ENCODE measurements around the gene MSRB2.

Gene MSRB2

DNA sequence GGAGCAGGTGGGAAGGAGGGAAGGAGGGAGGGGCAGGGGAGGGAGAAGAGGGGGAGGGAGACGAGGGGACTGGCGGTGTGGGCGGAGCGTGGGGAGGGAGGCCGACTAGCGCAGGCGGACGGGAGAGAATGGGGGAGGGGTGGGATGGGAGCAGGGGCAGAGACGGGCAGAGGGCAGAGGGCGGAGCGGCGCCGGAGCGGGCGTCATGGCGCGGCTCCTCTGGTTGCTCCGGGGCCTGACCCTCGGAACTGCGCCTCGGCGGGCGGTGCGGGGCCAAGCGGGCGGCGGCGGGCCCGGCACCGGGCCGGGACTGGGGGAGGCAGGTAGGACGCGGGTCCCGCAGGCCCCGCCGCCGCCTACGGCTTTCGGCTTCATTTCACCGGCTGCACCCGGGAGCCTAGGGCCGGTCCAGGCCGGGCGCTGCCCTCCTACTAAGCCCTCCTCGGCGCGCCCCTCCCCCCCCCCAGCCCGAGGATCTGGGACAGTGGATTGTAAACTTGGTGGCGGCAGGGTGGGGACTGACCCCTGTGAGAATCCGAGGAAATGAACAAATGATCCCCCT lies at the start of gene MSRB2:
TSS of gene MSRB2 (plus strand) at position 176 of the 562 bp plus-strand sequence. CDS start at position 206, 30 bp downstream.
- DNase-seq (ENCODE audit: low read depth), result peak; percentile 77
- H3K4me3 ChIP-seq (ENCODE audit: low read depth, low read length), result peak within 1 kb of the TSS; percentile 78
- TF ChIP-seq, protein P1, sequence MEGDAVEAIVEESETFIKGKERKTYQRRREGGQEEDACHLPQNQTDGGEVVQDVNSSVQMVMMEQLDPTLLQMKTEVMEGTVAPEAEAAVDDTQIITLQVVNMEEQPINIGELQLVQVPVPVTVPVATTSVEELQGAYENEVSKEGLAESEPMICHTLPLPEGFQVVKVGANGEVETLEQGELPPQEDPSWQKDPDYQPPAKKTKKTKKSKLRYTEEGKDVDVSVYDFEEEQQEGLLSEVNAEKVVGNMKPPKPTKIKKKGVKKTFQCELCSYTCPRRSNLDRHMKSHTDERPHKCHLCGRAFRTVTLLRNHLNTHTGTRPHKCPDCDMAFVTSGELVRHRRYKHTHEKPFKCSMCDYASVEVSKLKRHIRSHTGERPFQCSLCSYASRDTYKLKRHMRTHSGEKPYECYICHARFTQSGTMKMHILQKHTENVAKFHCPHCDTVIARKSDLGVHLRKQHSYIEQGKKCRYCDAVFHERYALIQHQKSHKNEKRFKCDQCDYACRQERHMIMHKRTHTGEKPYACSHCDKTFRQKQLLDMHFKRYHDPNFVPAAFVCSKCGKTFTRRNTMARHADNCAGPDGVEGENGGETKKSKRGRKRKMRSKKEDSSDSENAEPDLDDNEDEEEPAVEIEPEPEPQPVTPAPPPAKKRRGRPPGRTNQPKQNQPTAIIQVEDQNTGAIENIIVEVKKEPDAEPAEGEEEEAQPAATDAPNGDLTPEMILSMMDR (IDR thresholded peaks at IDR 0.05; ENCODE audit: low read depth, low read length, missing control alignments), result no peak

GRCh38 chr10:23046027-23046426 lies 49.4 kb upstream of the MSRB2 start:
- DNase-seq (ENCODE audit: low read depth), result no peak
- TF ChIP-seq, protein P1 (IDR thresholded peaks at IDR 0.05; ENCODE audit: low read depth, low read length, missing control alignments), result no peak

DNA sequence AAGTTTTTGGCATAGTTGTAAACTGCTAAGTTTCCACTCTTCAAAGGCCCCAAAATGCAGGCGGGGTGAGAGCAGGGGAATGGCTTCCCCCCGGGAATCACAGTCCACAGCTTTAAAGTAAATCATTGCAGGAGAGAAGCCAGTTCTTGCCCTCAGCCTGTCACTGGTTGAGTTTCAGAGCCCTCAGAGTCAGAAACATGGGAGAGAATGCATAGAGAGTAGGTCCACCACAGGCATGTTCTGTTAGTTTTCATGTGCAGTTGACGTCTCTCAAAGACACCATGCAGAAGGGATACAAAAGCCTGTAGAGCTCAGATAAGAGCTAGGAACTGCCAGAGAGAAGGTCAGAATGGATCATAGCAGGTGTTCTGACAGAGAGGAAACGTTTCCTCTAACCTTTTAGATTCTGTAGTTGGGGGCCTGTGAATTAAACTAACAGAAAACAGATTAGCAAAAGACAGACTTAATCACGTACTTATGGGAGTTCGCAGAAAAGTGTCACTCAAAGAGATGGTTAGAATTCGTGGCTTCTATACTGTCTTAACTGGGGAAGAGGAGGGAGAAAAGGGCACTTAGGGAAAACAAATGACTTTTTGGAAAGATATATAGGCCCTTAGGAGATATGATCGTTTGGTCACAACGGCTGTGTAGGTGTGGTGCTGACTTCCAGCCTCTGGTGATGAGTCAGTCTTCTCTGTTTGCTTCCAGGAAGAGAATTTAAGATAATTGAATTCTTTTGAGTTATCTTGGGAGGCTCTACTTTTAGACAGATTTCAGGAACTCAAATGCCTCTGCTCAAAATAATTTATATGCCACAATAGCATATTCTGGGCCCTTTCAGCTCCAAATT lies 48.0 kb upstream of the MSRB2 start:
- no peak for DNase-seq (ENCODE audit: low read depth)
- TF ChIP-seq, protein P1 (IDR thresholded peaks at IDR 0.05; ENCODE audit: low read depth, low read length, missing control alignments), result no peak
- H3K4me3 ChIP-seq (ENCODE audit: low read depth, low read length), result no peak overlapping the region

More at GRCh38 chr10:23046027-23046426, 49.4 kb upstream of the MSRB2 start:
- H3K4me3 ChIP-seq (ENCODE audit: low read depth, low read length), result no peak overlapping the region

GRCh38 chr10:23048191-23048590 lies 47.2 kb upstream of the MSRB2 start:
- H3K4me3 ChIP-seq (ENCODE audit: low read depth, low read length), result no peak overlapping the region
- TF ChIP-seq, protein P1 (IDR thresholded peaks at IDR 0.05; ENCODE audit: low read depth, low read length, missing control alignments), result no peak
- DNase-seq (ENCODE audit: low read depth), result no peak

- TF ChIP-seq, protein P1 (IDR thresholded peaks at IDR 0.05; ENCODE audit: low read depth, low read length, missing control alignments), result no peak
These were observed 44.1 kb upstream of the MSRB2 start for GRCh38 chr10:23051278-23051677.

GRCh38 chr10:23051855-23052331 lies 43.5 kb upstream of the MSRB2 start:
- DNase-seq (ENCODE audit: low read depth), result no peak
- TF ChIP-seq, protein P1 (IDR thresholded peaks at IDR 0.05; ENCODE audit: low read depth, low read length, missing control alignments), result no peak
- no peak overlapping the region for H3K4me3 ChIP-seq (ENCODE audit: low read depth, low read length)

More at GRCh38 chr10:23051278-23051677, 44.1 kb upstream of the MSRB2 start:
- no peak for DNase-seq (ENCODE audit: low read depth)
- no peak overlapping the region for H3K4me3 ChIP-seq (ENCODE audit: low read depth, low read length)
